GM18909 (cell line): Measurements from ENCODE around the gene HS2ST1.
"Not testable (repeated sequence)": the region's sequence is repeated elsewhere in the genome, so short reads cannot be mapped to it uniquely, and the experiment has no call there.

Source experiments
- ATAC-seq: cut with Tn5 transposase; IDR thresholded peaks from one replicate; pipeline ENCODE4 v1.9.1; 2021; ENCODE audit warnings: mild to moderate bottlenecking; ENCODE audit not compliant: unreplicated experiment, poor library complexity

The HS2ST1 gene

DNA sequence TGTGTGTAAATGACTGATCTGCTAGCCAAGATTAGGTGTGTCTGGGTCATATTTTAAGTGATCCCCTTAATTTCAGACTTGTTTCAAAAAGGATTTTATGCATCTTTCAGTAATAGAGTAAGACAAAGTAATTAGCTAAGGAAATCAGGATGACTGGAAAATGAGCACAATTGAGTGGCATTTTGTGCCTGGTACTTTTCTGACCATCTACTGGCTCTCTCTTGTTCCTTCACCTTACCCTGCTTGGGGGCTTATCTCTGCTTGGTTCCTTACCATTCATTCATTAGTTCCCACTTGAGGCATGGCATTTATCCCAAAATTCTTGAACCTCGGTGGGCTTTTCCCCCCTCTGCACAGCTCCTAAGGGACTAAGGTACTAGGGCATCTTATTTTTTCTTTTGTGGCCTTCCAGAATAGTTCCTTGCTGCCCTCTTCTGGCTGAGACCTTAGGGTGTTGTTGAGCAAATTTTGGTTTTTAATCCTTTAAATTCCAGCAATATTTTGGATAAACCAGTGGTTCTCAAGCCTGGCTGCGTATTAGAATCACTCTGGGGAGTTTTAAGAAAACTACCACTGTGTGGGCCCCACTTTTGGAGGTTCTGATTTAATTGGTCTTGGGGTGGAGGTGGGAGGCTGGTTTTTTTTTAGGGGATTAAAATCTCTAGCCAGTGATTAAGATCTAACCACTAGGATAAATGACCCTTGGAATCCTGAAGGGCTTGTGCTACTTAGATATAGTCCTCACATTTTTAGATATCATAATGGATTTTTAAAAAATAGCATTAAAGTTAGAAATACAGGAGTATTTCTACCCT is 50.8 kb downstream of the HS2ST1 start:
- no peak for ATAC-seq

DNA sequence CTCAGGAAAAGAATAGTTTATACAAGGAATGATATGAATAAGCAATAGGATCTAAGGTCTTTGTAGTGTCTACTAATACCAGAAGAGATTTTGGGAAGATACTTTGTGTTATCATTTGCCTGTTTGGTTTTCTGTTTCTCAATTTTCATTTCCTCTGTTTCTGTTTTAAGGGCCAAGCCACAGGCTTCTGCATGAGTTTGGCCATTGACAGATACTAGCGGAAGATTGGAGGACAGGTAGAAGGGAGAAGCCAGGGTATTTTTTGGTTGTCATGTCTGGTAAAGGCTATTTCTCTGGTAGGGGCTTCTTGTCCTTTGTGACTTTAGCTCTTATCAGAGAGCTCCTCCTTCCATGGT is 51.4 kb downstream of the HS2ST1 start:
- no peak for ATAC-seq

DNA sequence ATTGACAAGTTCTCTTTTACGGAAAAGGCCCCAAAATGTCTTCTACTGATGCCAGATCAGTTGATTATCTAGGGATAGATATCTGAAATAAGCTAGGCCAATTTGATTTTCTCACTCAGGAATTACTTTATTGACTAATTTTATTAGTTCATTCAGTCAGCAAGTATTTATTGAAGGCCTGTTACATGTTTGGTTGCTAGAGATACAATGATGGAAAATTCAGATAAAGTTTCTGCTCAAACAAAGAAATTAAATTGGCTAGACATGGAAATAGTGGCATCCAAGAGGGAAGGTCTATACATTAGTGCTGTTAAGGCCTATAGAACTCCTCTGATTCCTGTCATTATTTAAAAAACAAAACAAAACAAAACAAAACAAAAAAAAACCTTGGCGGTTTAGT is 56.5 kb downstream of the HS2ST1 start:
- no peak for ATAC-seq

DNA sequence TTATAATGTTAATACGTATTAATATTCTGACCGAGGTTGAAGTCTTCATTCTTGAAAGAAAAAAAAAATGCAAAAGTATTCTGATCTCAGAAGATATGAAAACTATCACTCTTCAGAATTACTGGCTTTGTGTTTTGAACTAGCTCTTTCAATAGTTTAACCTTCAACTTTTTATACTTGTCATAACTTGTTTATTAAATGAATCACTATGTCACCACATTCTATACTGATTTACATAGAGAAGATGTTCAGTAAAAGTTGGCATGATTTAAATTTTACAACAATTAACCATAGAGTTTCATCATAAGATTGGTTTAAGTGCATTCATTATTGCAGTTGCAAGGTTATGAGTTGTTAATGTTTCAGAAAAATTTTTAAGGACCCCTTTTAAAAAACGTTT is 57.3 kb downstream of the HS2ST1 start:
- no peak for ATAC-seq

DNA sequence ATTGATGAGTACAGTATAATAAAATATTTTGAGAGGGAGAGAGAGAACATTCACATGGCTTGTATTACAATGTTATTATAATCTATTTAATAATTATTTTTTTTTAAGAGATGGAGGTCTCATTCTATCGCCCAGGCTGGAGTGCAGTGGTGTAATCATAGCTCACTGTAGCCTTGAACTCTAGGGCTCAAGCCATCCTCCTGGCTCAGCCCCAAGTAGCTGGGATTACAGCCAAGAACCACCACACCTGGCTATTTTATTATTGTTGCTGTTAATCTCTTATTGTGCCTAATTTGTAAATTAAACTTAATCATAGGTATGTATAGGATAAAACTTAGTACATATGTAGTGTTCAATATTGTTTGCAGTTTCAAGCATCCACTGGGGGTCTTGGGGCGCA is 57.8 kb downstream of the HS2ST1 start:
- no peak for ATAC-seq

DNA sequence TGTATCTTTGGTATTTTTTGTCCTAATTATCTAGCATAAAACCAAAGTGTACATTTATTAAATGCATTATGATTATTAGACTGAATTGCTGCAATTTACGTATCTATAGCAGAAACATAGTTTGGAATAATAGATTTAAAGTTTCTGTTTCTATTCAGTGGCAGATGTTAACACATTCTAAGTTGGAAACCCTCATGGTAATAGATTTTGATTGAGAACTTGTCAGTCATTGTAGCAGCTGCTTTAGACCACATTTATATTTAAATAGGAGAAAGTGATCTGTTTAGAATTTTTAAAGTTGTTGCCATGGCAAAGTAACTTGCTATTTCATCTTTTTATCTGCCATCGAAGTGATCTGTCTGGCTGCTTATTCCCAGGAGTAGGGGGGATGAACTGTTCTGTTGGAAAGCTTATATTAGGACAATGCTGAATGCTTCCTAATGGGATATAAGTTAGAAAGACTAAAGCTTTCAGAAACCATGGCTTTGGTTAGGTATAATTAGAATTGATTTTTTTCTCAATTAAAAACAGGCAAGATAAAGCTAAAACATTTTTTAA is 61.6 kb downstream of the HS2ST1 start:
- no peak for ATAC-seq

DNA sequence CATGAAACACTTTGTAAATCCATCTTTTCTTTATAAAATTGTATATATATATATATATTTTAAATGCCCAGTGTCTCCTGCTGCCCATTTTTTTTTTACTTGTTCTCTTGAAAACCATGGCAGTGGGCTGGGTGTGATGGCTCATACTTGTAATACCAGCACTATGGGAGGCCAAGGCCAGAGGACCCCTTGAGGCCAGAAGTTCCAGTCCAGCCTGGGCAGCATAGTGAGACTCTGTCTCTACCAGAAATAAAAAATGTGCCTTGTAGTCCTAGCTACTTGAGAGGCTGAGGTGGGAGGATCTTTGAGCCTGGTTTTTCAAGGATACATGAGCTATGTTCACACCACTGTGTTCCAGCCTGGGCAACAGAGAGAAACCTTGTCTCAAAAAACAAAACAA is 62.2 kb downstream of the HS2ST1 start:
- no peak for ATAC-seq

DNA sequence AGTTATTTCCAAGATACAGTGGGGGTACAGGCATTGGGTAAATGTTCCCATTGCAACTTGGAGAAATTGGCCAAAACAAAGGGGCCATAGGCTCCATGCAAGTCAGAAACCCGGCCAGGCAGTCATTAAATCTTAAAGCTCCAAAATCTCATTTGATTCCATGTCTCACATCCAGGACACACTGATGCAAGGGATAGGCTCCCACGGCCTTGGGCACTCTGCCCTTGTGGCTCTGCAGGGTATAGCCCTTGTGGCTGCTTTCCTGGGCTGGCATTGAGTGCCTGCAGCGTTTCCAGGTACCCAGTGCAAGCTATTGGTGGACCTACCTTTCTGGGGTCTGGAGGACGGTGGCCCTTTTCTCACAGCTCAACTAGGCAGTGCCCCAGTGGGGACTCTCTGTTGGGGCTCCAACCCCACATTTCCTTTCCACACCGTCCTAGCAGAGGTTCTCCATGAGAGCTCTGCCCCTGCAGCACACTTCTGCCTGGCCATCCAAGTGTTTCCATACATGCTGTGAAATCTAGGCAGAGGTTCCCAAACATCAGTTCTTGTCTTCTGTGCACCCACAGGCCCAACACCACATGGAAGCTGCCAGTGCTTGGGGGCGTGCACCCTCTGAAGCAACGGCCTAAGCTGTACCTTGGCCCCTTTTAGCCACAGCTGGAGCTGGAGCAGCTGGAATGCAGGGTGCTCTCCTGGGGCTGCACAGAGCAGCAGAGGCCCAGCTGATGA is 67.2 kb downstream of the HS2ST1 start:
- ATAC-seq = no peak

DNA sequence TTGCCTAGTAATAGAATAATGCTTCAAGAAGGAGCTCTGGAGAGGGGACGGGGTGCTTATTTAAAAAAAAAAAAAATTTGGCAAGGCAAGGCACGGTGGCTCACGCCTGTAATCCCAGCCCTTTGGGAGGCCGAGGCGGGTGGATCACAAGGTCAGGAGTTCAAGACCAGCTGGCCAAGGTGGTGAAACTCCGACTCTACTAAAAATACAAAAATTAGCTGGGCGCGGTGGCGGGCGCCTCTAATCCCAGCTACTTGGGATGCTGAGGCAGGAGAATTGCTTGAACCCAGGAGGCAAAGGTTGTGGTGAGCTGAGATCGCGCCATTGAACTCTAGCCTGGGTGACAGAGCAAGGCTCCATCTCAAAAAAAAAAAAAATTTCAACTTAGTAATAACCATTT is 69.2 kb downstream of the HS2ST1 start:
- ATAC-seq = not testable (repeated sequence)

DNA sequence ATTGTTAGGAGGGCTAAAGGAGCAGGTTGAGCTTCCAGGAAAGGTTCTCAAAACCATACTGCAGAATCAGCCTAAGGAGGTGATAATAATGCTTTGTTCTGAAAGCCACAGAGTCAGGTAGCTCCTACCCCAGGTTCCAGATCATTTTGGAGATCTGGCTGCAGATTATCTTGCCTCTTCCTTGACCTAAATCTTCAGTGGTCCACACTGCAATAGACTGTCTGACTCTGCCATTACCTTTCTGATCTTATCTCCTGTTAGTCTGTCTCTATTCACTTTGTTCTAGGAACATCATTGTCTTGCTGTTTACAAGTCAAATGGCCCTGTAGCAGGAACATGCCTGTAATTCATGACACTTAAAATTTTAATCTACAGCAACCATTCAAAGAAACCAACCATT is 73.0 kb downstream of the HS2ST1 start:
- ATAC-seq = no peak

DNA sequence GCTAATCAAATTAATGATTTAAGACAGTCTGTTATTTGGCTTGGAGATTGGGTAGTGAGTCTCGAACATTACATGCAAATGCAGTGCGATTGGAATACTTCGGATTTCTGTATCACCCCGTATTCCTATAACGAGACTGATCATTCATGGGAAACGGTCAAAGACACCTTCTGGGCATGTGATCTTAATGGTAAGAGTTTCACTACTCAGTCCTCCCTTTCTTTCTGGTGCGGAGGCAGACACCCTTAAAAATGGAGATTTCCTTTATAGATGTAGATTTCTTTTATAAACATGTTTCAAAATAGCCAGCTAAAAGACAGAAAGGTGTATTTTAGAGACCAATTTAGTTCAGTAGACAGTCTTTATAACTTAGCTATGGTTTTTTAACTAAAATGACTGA is 74.4 kb downstream of the HS2ST1 start:
- no peak for ATAC-seq

DNA sequence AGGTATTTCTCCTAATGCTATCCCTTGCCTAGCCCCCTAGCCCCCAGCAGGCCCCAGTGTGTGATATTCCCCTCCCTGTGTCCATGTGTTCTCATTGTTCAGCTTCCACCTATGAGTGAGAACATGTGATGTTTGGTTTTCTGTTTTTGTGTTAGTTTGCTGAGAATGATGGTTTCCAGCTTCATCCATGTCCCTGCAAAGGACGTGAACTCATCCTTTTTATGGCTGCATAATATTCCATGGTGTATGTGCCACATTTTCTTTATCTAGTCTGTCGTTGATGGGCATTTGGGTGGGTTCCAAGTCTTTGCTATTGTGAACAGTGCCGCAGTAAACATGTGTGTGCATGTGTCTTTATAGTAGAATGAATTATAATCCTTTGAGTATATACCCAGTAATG is 75.3 kb downstream of the HS2ST1 start:
- ATAC-seq = not testable (repeated sequence)

DNA sequence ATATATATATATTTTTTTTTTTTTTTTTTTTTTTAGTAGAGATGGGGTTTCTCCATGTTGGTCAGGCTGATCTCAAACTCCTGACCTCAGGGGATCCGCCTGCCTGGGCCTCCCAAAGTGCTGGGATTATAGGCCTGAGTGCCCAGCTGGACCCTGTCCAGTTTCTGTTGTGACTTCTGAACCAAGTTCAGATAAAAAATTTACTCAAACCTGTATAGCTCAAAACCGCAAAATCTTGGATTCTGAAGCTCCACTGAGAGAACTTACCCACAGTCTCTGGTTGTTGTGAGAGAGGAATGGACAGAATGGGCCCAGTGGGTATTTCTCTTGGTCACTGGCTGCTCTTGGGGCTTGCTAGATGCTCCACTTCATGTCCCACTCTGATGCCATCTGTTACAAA is 76.4 kb downstream of the HS2ST1 start:
- ATAC-seq = no peak

DNA sequence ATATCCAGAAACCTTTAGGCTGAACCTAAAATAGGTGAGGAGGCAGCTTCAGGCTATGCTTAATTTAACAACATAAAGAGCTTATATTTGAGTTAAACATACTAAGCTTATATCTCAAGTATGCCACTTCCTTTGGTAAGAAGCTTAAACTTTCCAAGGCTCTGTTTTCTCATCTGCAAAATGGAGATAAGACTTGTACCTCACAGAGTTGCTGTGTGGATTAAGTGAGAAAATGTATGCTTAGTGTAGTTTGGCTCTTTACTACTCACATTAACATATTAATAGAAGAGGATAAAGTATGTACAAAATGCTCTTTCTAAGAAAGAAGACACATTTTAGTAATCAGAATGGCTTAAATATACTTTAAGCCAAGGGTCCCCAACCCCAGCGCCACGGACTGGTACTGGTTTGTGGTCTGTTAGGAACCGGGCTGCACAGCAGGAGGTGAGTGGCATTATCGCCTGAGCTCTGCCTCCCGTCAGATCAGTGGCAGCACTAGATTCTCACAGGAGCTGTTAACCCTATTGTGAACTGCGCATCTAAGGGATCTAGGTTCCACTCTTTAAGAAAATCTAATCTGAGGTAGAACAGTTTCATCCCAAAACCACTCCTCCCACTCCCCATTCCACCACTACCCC is 77.2 kb downstream of the HS2ST1 start:
- ATAC-seq = no peak

DNA sequence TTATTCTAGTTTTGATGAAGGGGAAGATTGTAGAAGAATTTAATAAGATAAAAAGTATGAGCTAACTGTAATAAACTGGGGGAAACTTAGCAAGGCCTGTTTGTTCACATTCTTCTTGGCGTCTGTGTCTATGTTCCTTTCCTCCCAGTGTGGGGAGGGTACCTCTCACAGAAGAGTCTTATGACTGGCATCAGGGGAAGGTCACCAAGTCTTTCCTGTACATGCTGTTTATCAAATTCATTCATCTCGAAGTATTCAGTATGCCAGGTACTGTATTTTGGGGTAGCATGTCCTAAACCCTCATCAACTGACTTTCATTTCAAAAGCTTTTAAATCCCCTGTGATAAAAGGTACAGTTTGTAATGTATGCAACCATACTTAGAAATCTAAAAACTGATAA is 78.4 kb downstream of the HS2ST1 start:
- ATAC-seq = no peak

DNA sequence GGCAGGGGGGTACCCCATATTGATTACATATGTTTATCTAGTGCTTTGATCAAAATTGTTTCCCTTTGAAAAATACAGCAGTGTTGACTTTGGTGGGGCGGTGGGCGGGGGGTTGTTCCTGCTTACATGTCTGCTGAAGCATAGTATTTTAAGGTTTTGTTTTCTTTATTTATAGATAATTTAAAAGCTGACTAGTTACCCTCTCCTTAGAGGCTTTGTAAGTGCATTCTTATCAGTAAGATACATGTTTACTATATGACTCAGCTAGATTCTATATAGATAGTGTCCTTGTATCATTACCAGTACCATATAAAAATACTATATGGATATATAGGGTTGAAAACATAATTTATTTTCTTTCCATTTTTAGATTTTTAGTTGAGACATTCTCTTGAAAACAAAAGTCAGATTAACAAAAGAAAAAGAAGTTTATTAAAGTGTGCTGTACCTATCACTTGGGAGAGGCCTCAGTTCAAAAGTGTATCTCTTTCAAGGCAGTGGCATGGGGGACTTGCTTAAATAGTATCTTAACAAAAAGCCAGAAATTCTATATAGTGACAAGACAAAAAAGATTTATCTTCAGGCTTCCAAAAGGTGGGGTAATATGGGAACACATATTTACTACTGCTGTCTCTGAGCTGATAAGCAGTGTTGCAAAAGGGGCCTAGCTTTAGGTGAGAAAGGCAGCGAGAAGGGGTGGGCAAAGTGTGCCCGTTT is 79.0 kb downstream of the HS2ST1 start:
- ATAC-seq = no peak

DNA sequence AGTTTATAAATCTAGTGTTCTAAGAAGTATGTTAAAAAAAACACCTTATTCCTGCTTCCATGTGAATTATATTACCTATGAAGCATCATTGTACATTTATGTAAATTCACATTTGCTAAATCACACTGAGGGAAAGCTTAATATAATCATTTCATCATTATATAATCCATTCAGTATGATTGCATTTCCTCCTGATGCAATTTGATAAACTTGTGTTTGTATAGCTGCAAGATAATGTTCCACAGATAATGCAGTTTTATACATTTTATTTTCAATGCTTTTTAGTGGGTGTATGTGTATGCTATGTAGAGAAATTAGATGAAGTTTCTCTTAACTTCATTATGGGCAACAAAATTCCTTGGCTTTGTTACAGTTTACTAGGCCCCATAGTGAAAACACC is 79.6 kb downstream of the HS2ST1 start:
- ATAC-seq = no peak

DNA sequence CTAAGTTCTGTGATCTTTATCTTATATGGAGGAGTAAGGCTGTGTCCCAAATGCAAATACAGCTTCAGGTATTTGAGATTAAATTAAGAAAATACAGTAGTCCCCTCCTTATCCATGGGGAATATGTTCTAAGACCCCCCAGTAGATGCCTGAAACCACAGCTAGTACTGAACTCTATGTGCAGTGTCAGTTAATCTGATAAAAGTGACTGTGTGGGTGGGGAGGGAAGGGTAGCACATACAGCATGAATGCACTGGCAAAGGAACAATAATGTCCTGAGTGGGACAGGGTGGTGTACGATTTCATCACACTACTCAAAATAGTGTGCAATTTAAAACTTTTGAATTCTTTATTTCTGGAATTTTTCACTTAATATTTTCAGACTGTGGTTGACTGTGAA is 83.1 kb downstream of the HS2ST1 start:
- no peak for ATAC-seq

DNA sequence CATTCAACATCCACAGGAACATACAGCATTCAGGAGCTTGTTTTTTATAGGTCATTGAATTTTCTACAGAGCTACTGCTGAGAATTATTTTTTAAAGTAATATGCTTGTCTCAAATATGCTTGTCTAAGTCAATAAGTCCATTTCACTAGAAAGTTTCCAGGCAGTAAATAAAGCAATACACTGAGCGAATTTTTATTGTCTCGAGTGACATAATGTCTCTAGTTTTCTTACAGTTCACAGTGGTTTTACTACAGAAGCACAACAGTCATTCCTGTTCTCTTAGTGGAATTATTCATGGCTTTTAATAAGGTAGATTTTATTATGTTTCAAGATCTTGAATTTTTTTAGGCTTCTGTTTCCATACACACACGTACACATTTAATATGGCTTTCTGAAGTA is 83.8 kb downstream of the HS2ST1 start:
- no peak for ATAC-seq

DNA sequence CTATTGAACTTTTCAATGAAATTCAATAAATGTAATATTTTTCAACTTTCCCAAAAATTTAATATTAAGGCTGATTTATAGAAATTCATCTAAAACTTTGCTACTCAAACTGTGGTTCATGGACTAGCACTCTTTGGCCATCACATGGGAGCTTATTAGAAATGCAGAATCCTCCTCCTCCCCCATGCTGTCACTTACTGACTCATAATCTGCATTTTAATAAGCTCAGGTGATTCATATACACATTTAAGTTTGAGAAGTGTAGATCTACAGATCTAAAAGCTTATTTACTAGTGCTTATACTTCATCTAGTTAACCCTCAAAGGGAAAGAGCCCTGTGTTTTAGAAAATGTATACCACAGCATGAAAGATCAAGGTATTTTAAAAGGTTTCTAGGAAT is 84.3 kb downstream of the HS2ST1 start:
- no peak for ATAC-seq

DNA sequence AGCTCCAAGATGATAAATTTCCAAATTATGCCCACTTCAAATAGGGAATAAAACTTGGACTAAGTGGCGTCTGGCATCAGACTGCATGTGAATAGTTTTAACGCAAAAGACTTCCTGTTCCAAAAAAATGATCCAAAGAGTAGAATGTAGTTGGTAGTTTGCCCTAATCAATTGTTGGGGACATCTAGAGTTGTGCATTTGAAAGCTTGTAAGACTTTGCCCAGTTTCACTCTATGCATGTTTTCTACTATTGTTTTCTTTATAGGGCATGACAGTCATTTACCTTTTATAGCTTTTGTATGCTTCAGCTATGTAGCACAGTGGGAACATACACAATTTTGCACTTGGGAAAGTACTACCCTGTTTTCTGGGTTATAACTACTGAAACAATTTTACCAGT is 86.0 kb downstream of the HS2ST1 start:
- no peak for ATAC-seq
